T-helper 1 cell treated with Interleukin-12 subunit alpha and Interleukin-12 subunit beta and Interleukin-4 antibody, amounts not matched to agents 30 ng/mL and 1 ng/mL, for 36 hours (primary cell): ENCODE measurements around the gene ZNF503. TPM values are rescaled to one million over a fixed set of nuclear protein-coding genes. Genes with fewer than 3 reads are reported as not detected.

Experiments used
- intact Hi-C: fragments of 100-400 bp; cut with micrococcal nuclease; formaldehyde crosslinking; loops from one replicate; pipeline ENCODE4 v1.15.1; 2024
- total RNA-seq: library from RNA; stranded (reverse); gene quantifications from 2 replicates; pipeline ENCODE4 v1.2.3, GENCODE V29; 2022

The ZNF503 gene
- total RNA-seq, result 0.05 TPM in 1 of 2 replicates, not detected in the other

GRCh38 chr10:75401569-75402485 lies at the start of gene ZNF503:
ZNF503 (minus strand) TSS chr10:75401764; CDS start chr10:75401419, 345 bp downstream.
- intact Hi-C loops, result loop anchor here (5.0 kb wide), 1 partner anchor 1145 kb away; no protein-coding TSS in a partner anchor

- intact Hi-C loops, result no loop called here
These were observed 49.4 kb upstream of the ZNF503 start for GRCh38 chr10:75450644-75451640.

- intact Hi-C loops, result no loop called here
These were observed 48.5 kb upstream of the ZNF503 start for GRCh38 chr10:75450075-75450445.

GRCh38 chr10:75449382-75450074 lies 48.0 kb upstream of the ZNF503 start:
- intact Hi-C loops, result no loop called here

GRCh38 chr10:75448166-75448565 lies 46.6 kb upstream of the ZNF503 start:
- intact Hi-C loops, result no loop called here

GRCh38 chr10:75446508-75446907 lies 44.9 kb upstream of the ZNF503 start:
- intact Hi-C loops, result no loop called here

- intact Hi-C loops, result no loop called here
These were observed 43.3 kb upstream of the ZNF503 start for GRCh38 chr10:75444781-75445386.

- intact Hi-C loops, result no loop called here
These were observed 41.8 kb upstream of the ZNF503 start for GRCh38 chr10:75443362-75443761.

GRCh38 chr10:75441682-75442081 lies 40.1 kb upstream of the ZNF503 start:
- intact Hi-C loops, result no loop called here

- intact Hi-C loops, result no loop called here
These were observed 39.6 kb upstream of the ZNF503 start for GRCh38 chr10:75441196-75441595.

- intact Hi-C loops, result no loop called here
These were observed 38.8 kb upstream of the ZNF503 start for GRCh38 chr10:75440271-75440793.

GRCh38 chr10:75439811-75440210 lies 38.2 kb upstream of the ZNF503 start:
- intact Hi-C loops, result no loop called here

- intact Hi-C loops, result no loop called here
These were observed 36.7 kb upstream of the ZNF503 start for GRCh38 chr10:75438275-75438674.

- intact Hi-C loops, result no loop called here
These were observed 36.1 kb upstream of the ZNF503 start for GRCh38 chr10:75437693-75438092.

GRCh38 chr10:75436896-75437295 lies 35.3 kb upstream of the ZNF503 start:
- intact Hi-C loops, result no loop called here

GRCh38 chr10:75435291-75435690 lies 33.7 kb upstream of the ZNF503 start:
- intact Hi-C loops, result no loop called here

- intact Hi-C loops, result no loop called here
These were observed 32.7 kb upstream of the ZNF503 start for GRCh38 chr10:75434291-75434690.

GRCh38 chr10:75433216-75433615 lies 31.7 kb upstream of the ZNF503 start:
- intact Hi-C loops, result no loop called here

GRCh38 chr10:75432763-75433162 lies 31.2 kb upstream of the ZNF503 start:
- intact Hi-C loops, result no loop called here

- intact Hi-C loops, result no loop called here
These were observed 30.6 kb upstream of the ZNF503 start for GRCh38 chr10:75432176-75432575.
